Activated T-cell treated with anti-CD3 and anti-CD28 coated beads, Interleukin-2, amount 50 U/mL, for 72 hours (primary cell): ENCODE measurements around the gene TXNDC11. TPM values are rescaled to one million over a fixed set of nuclear protein-coding genes. Genes with fewer than 3 reads are reported as not detected.

Source experiments
- ATAC-seq, 2 donors: fragments of 150-1000 bp; cut with Tn5 transposase; replicated peaks in 1 of 2; 2 replicates each; pipeline ENCODE4 v1.10.0; 2021; ENCODE audit warnings: moderate library complexity in 2 of 2, mild to moderate bottlenecking in 1 of 2
- DNase-seq, 2 donors: peaks; one replicate each; pipeline ENCODE4 v3.0.0; 2021 to 2022; ENCODE audit warnings: mixed read lengths in 1 of 2
- H3K27ac Mint-ChIP-seq: one replicate; pipeline ENCODE4 v1.8.0; 2022; ENCODE audit warnings: mild to moderate bottlenecking, moderate library complexity, mixed read lengths
- H3K27me3 Mint-ChIP-seq: one replicate; pipeline ENCODE4 v1.8.0; 2022; ENCODE audit warnings: low read depth, mixed read lengths
- H3K36me3 Mint-ChIP-seq, 2 donors: one replicate each; pipeline ENCODE4 v1.8.0; 2022; ENCODE audit warnings: mixed read lengths in 2 of 2, mild to moderate bottlenecking in 1 of 2; ENCODE audit not compliant: insufficient read depth in 2 of 2
- H3K4me1 Mint-ChIP-seq: one replicate; pipeline ENCODE4 v1.8.0; 2022; ENCODE audit warnings: low read depth, mixed read lengths
- H3K4me3 Mint-ChIP-seq, 2 donors: one replicate each; pipeline ENCODE4 v1.8.0; 2022; ENCODE audit warnings: mild to moderate bottlenecking in 2 of 2, mixed read lengths in 2 of 2, moderate library complexity in 2 of 2
- H3K9me3 Mint-ChIP-seq, 2 donors: one replicate each; pipeline ENCODE4 v1.8.0; 2022; ENCODE audit warnings: mixed read lengths in 2 of 2
- total RNA-seq, 2 donors: library from RNA; stranded (reverse); gene quantifications; one replicate each; pipeline ENCODE4 v1.2.3, GENCODE V29; 2022

Gene TXNDC11
- total RNA-seq, 2 donors from 2014 or later: 34.7 to 41.5 TPM

- Mint-ChIP-seq H3K36me3 (peaks cover 0 to 1% of the 10 kb centered on the region in 2 donors), H3K4me1 (peaks cover 60% of the 10 kb centered on the region), H3K9me3 (no peaks in the 10 kb centered on the region), H3K4me3 (peak overlapping the region; percentile 83 to 86), H3K27ac (peak overlapping the region; percentile 81), H3K27me3 (no peaks in the 10 kb centered on the region)
- ATAC-seq (peak; percentile 32 to 47), DNase-seq (peak; percentile 43 to 54)
Observed at GRCh38 chr16:11670171-11671131, 72.2 kb downstream of the TXNDC11 start.

DNA sequence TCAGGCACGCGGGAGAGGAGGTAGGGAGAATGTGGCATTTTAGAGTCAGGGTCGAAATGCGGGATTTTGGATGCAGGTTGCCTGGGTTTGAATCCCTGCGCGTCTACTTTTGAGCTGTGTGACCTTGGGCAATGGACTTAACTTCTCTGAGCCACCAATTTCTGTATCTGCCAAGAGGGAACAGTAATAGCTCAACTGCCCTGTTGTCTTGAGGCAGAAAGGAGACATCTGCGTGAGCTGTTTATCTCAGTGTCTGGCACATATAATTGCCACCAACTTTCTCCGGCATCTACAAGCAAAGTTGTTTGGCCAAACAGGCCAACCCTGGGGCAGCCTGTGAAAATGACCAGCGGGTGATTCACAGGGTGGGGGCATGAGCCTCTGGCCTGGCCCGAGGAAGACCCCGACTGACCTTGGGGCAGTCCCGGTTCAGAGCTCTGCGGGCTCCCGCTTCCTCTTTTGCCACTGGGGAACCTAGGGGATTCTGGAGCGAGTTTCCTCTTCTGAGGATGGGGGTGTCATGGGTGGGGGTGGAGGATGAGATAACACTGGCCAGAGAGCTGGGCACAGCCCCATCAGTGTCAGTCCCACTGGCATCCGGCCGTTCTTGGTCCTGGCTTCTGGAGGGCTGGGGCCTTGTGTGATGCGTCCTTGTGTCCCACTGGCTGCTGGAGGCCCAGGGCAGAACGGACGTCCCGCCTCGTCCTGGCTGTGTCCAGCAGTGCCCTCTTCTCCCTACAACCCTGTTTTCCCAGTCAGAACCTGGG is 73.1 kb downstream of the TXNDC11 start:
- no peaks in the 10 kb centered on the region for H3K9me3 Mint-ChIP-seq
- H3K27me3 Mint-ChIP-seq: no peaks in the 10 kb centered on the region
- peak overlapping the region; percentile 57 for H3K27ac Mint-ChIP-seq
- H3K4me1 Mint-ChIP-seq: peaks cover 65% of the 10 kb centered on the region
- DNase-seq: no peak
- no peak for ATAC-seq
- peaks cover 0 to 1% of the 10 kb centered on the region in 2 donors for H3K36me3 Mint-ChIP-seq
- peak overlapping the region; percentile 83 to 86 for H3K4me3 Mint-ChIP-seq

DNA sequence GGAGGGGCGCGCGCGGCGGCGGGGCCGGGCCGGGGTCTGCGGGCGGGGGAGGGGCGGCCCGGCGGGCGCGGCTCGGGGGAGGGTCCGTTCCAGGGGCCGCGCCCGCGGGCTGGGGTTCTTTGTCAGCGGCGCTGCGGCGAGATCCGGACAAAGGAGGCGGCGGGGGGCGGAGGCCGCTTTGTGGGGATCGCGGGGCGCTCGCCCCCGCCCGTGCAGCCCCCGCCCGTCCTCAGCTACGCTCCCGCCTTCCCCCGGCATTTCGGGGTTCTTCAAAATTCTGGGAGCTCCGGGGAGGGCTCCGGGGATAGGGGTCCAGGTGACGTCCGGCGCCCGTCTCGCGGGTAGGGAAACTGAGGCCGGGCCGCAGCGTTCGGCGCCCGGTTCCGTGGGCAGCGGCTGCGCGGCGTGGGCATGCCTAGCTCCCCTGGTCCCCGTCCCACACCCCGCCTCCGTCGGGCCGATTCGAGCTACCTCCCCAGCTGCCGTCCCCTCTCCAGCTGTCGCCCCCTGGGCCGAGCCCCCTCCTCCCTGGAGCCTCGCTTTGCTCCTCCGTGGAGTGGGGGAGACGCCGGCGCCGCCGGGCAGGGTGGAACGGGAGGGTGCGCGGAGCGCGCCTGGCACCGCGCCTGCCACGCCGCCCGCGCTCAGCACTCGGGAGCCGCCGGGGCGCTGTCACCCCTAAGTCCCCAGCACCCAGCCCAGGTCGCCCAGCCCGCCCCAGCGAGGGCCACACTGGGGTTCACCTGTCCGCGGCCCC is 73.9 kb downstream of the TXNDC11 start:
- Mint-ChIP-seq H3K4me1 (peaks cover 72% of the 10 kb centered on the region), H3K4me3 (peak overlapping the region; percentile 83 to 86), H3K36me3 (peaks cover 0 to 1% of the 10 kb centered on the region in 2 donors), H3K27ac (no peak overlapping the region), H3K9me3 (no peaks in the 10 kb centered on the region), H3K27me3 (no peaks in the 10 kb centered on the region)
- DNase-seq (peak; percentile 37), ATAC-seq (no peak)

DNA sequence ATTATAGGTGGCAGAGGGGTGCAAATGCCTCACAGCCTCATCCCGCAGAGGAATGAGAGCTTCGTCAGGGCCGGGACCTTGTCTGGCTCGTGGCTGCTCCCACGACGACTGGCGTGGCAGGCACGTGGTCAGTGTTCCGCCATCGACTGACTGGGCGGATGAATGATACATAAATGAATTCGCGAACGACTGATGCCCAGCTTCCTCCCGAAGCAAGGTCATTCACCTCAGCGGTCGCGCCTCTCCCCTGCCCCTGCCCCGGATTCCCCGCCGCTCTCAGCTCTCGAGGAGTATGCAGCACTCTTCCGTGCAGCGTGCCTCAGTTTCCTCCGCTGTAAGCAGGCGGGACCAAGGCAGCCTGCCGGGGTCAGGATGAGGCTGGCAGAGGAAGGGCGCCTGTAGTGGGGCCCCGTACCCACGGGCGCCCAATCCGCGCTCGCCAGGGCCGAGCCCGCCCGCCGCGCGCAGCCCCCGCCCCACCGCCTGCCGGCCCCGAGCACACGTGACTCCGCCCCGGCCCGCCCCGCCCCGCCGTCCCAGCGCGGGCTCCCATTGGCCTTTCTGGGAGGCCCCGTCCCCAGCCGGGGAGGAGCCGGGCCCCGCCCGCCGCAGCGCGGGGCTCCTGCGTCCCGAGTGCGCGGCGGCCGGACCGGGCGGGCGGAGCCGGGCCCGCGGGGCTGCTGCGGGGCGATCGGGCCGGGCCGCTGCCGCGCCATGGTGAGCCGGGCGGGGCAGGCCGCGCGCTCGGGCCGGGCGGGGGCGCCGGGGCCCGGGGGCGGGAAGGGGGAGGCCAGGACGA is 74.6 kb downstream of the TXNDC11 start, which contains the start of gene SNN:
TSS of gene SNN (plus strand) at position 632 of the 799 bp plus-strand sequence. CDS start 7,605 bp downstream, outside the sequence.
- peak within 1 kb of the TSS; percentile 83 to 86 for H3K4me3 Mint-ChIP-seq
- H3K4me1 Mint-ChIP-seq: peaks cover 68% of the 10 kb centered on the region
- DNase-seq (peak; percentile 91 to 94), ATAC-seq (peak; percentile 91 to 92)
- H3K9me3 Mint-ChIP-seq: no peaks in the 10 kb centered on the region
- peaks cover 0 to 1% of the 10 kb centered on the region in 2 donors for H3K36me3 Mint-ChIP-seq
- H3K27ac Mint-ChIP-seq: no peak within 1 kb of the TSS
- no peaks in the 10 kb centered on the region for H3K27me3 Mint-ChIP-seq

GRCh38 chr16:11667221-11667823 is 75.3 kb downstream of the TXNDC11 start:
- H3K36me3 Mint-ChIP-seq: peaks cover 0 to 1% of the 10 kb centered on the region in 2 donors
- DNase-seq (no peak), ATAC-seq (no peak)
- peaks cover 67% of the 10 kb centered on the region for H3K4me1 Mint-ChIP-seq
- H3K4me3 Mint-ChIP-seq: peak overlapping the region; percentile 52 to 67
- H3K27me3 Mint-ChIP-seq: no peaks in the 10 kb centered on the region
- no peak overlapping the region for H3K27ac Mint-ChIP-seq
- H3K9me3 Mint-ChIP-seq: no peaks in the 10 kb centered on the region

DNA sequence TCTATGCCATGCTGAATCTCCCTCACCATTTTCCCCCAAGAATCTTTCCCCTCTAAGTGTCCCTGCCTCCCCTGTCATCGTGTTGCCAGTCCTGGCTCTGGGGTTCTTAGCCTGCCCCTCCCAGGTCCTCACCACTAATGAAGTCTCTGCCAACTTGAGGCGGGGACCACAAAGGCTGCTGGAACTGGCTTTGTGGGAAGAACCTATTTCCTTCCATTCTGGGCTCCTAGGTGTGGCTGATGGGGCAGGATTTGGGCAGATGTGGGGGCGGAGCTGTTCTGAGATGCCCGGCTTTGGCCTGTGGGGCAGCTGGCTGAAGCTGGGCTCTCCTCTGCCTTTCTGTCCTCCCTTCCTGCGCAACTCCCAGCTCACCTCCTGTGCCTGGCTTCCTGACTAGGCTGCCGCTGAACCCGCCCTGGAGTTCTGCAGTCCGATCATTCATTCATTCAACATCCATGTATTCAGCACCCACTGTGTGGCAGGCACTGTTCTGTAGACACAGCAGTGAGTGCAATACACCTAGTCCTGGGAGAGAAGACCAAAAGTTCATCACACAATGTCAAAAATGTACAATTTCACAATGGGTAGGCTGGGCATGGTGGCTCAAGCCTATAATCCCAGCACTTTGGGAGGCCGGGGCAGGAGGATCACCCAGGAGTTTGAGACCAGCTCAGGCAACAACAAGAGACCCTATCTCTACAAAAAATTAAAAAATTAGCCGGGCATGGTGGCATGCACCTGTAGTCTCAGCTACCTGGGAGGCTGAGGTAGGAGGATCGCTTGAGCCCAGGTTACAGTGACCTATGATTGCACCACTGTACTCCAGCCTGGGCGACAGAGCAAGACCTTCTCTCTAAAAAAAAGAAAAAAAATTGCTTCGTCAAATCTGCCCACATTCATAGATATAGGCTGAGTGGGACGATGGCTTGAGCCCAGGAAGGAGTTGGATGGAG is 76.3 kb downstream of the TXNDC11 start:
- ATAC-seq (no peak), DNase-seq (no peak)
- H3K36me3 Mint-ChIP-seq: peaks cover 0 to 1% of the 10 kb centered on the region in 2 donors
- peak overlapping the region; percentile 49 to 61 for H3K4me3 Mint-ChIP-seq
- H3K27me3 Mint-ChIP-seq: no peaks in the 10 kb centered on the region
- H3K27ac Mint-ChIP-seq: no peak overlapping the region
- H3K9me3 Mint-ChIP-seq: no peaks in the 10 kb centered on the region
- peaks cover 57% of the 10 kb centered on the region for H3K4me1 Mint-ChIP-seq

DNA sequence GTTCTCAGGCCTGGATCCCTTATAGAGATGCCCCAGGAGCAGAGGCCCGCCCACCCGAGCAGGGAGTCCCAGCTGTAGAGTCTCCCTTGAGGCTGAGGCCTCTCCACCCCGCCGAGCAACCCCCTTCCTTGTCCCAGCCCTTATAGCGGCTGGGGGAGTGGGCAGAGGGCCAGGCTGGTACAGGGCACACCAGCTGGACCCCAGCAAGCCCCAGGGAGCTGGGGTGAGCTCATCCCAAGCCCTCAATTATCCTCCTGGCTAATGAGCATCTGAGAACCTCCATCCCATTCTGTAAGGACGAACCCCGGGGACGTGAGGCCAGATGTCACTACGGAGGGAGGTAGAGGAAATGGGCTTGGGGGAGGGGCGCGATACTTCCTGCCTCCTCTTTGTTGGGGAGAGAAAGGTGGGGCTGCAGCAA is 77.6 kb downstream of the TXNDC11 start:
- Mint-ChIP-seq H3K27me3 (no peaks in the 10 kb centered on the region), H3K4me3 (peak overlapping the region; percentile 81 to 84), H3K27ac (peak overlapping the region; percentile 65), H3K9me3 (no peaks in the 10 kb centered on the region), H3K4me1 (peaks cover 44% of the 10 kb centered on the region), H3K36me3 (peaks cover 0 to 1% of the 10 kb centered on the region in 2 donors)
- peak; percentile 40 to 52 for DNase-seq
- peak in 1 of 2 donors; percentile 5 for ATAC-seq

- ATAC-seq: no peak
- H3K4me3 Mint-ChIP-seq: no peak overlapping the region
Observed at GRCh38 chr16:11662582-11662981, 80.1 kb downstream of the TXNDC11 start.

GRCh38 chr16:11660565-11660964 is 82.1 kb downstream of the TXNDC11 start:
- Mint-ChIP-seq H3K36me3 (no peaks in the 10 kb centered on the region), H3K4me3 (no peak overlapping the region), H3K27me3 (no peaks in the 10 kb centered on the region), H3K27ac (no peak overlapping the region), H3K4me1 (peaks cover 26% of the 10 kb centered on the region), H3K9me3 (no peaks in the 10 kb centered on the region)
- no peak for DNase-seq
- ATAC-seq: no peak

More at GRCh38 chr16:11662582-11662981, 80.1 kb downstream of the TXNDC11 start:
- H3K36me3 Mint-ChIP-seq: no peaks in the 10 kb centered on the region
- H3K27me3 Mint-ChIP-seq: no peaks in the 10 kb centered on the region
- H3K4me1 Mint-ChIP-seq: peaks cover 36% of the 10 kb centered on the region
- H3K27ac Mint-ChIP-seq: no peak overlapping the region
- no peaks in the 10 kb centered on the region for H3K9me3 Mint-ChIP-seq
- no peak for DNase-seq

DNA sequence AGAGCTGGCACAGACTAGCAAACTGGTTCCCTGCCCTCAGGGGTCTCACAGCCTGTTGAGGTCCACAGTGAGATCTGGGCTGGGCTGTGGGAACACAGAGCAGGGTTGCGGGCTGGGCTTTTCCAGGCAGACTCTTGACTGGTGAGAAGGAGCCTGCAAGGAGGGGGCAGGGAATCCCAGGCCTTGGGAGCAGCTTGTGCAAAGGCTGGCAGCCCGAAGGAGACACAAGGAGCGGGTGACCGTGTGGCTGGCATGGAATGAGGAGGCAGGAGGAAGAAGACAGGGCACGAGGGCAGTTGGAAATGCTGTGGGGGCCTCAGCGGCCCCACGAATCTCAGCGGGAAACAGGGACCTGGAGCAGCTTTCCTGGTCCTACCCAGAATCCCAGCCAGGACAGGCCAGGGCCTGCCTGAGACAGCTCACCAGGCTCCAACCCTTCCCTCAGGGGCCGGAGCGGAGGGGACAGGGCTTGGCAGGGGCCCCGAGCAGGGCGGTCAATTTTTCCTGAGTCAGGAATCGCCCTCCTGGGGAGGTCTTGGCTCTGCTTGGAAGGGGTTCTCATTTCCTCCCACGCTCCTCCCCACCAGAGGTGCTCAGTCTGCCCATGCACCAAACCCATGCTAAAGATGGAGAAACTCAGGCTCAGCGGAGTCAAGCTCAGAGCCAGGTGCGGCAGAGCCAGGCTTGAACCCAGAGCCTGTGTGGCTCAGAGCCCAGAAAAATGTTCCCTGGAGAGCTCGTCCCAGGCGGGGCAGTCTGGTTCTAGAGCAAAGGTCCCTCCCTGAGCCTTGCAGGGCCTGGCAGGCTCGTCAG is 83.6 kb downstream of the TXNDC11 start:
- Mint-ChIP-seq H3K4me1 (peaks cover 18% of the 10 kb centered on the region), H3K36me3 (no peaks in the 10 kb centered on the region), H3K27me3 (no peaks in the 10 kb centered on the region), H3K9me3 (no peaks in the 10 kb centered on the region), H3K27ac (no peak overlapping the region), H3K4me3 (no peak overlapping the region)
- DNase-seq (no peak), ATAC-seq (no peak)
